NCI-H748 (cell line): Measurements from ENCODE around the gene DCUN1D2.

ENCODE experiments used
- DNase-seq: peaks from one replicate; lab custom pipeline; 2025; ENCODE audit not compliant: unreplicated experiment; lab: John Stamatoyannopoulos, UW

DCUN1D2 gene

GRCh38 chr13:113427562-113428468 is 62.7 kb downstream of the DCUN1D2 start:
- DNase-seq = no peak

- DNase-seq = no peak
These were observed 63.9 kb downstream of the DCUN1D2 start for GRCh38 chr13:113426591-113426986.

- DNase-seq = no peak
These were observed 64.4 kb downstream of the DCUN1D2 start for GRCh38 chr13:113425941-113426590.

GRCh38 chr13:113423520-113424163 is 66.9 kb downstream of the DCUN1D2 start:
- DNase-seq = no peak

GRCh38 chr13:113422807-113423519 is 67.5 kb downstream of the DCUN1D2 start:
- DNase-seq = no peak

- DNase-seq = no peak
These were observed 68.7 kb downstream of the DCUN1D2 start for GRCh38 chr13:113421673-113422270.

GRCh38 chr13:113420833-113421600 is 69.5 kb downstream of the DCUN1D2 start:
- no peak for DNase-seq

GRCh38 chr13:113420232-113420631 is 70.3 kb downstream of the DCUN1D2 start:
- no peak for DNase-seq

- DNase-seq = no peak
These were observed 70.8 kb downstream of the DCUN1D2 start for GRCh38 chr13:113419531-113420193.

GRCh38 chr13:113418722-113419049 is 71.8 kb downstream of the DCUN1D2 start:
- no peak for DNase-seq

GRCh38 chr13:113417836-113418721 is 72.4 kb downstream of the DCUN1D2 start:
- no peak for DNase-seq

GRCh38 chr13:113417008-113417751 is 73.3 kb downstream of the DCUN1D2 start:
- peak; percentile 17 for DNase-seq

- no peak for DNase-seq
These were observed 74.7 kb downstream of the DCUN1D2 start for GRCh38 chr13:113415825-113416224.

- no peak for DNase-seq
These were observed 75.5 kb downstream of the DCUN1D2 start for GRCh38 chr13:113415032-113415431.

GRCh38 chr13:113414335-113414734 is 76.2 kb downstream of the DCUN1D2 start:
- no peak for DNase-seq

GRCh38 chr13:113413898-113414282 is 76.6 kb downstream of the DCUN1D2 start:
- no peak for DNase-seq

GRCh38 chr13:113413178-113413897 is 77.2 kb downstream of the DCUN1D2 start:
- no peak for DNase-seq
